GM12865 (cell line): ENCODE results near the gene KCNQ4.
A peak's percentile ranks its signal among the peaks of the same experiment; 100 is the strongest.

Experiments
- DNase-seq: peaks from one replicate; pipeline ENCODE4 v3.0.0; 2010; ENCODE audit warnings: low read depth
- H3K4me3 ChIP-seq: 2 replicates; pipeline ENCODE4 v1.5.1; 2011; ENCODE audit warnings: mild to moderate bottlenecking, low read depth, low read length, control low read depth
- CTCF ChIP-seq: IDR thresholded peaks from 2 replicates; pipeline ENCODE4 v1.5.1; 2011; ENCODE audit warnings: low read length, control low read depth, low read depth, inconsistent platforms; ENCODE audit not compliant: insufficient read depth; ENCODE audit errors: missing control alignments

KCNQ4 gene

GRCh38 chr1:40748841-40749718 is 34.5 kb upstream of the KCNQ4 start:
- H3K4me3 ChIP-seq = no peak overlapping the region
- no peak for DNase-seq
- no peak for TF ChIP-seq CTCF

GRCh38 chr1:40749817-40750216 is 33.8 kb upstream of the KCNQ4 start:
- DNase-seq = no peak
- no peak for TF ChIP-seq CTCF
- H3K4me3 ChIP-seq = no peak overlapping the region

GRCh38 chr1:40750451-40750908 is 33.1 kb upstream of the KCNQ4 start:
- DNase-seq = no peak
- H3K4me3 ChIP-seq = no peak overlapping the region
- no peak for TF ChIP-seq CTCF

- H3K4me3 ChIP-seq = no peak overlapping the region
- DNase-seq = no peak
- TF ChIP-seq CTCF = no peak
These were observed 31.8 kb upstream of the KCNQ4 start for GRCh38 chr1:40751802-40752201.

- peak; percentile 59 for DNase-seq
- H3K4me3 ChIP-seq = no peak overlapping the region
- TF ChIP-seq CTCF = no peak
These were observed 30.3 kb upstream of the KCNQ4 start for GRCh38 chr1:40753142-40753882.

- H3K4me3 ChIP-seq = no peak overlapping the region
- DNase-seq = no peak
- TF ChIP-seq CTCF = no peak
These were observed 29.4 kb upstream of the KCNQ4 start for GRCh38 chr1:40754201-40754600.
